ENCODE measurements around the gene EIF2AK2.

DNA sequence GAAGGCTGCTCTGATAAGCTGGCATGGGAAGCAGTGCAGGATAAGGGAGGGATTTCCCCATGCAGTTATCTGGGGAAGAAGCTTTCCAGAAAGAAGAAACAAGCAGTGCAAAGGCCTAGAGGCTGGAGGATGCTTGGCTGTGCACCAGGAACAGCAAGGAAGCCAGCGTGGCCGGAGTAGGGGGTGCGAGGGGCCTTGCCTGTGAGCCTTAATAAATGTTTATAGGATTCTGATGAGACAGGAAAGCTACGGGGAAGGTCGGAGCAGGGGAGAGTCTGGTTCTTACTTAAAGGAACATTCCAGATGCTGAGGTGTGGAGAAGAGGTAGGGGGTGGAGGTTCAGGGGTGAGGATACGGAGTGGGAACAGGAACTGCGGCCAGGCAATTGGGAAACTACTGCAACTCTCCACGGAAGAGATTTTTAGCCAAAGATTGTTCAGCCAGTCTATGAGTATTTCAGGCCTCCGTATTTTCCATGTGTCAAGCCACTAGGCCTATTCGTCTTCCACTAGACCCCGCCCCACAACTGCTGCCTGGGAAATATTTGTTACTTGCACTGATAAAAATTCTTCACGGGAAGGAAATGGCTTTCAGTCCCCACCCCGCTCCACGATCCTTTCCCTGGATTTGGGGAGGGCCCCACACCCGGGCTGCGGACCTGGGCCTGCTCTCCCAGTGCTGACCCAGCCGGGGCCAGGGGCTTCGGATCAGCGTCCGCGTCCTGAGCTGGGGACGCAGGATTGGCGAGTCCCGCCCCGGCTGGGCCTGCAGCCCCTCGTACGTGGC, 516 bp downstream of the EIF2AK2 start:
- TF ChIP-seq, protein P1, sequence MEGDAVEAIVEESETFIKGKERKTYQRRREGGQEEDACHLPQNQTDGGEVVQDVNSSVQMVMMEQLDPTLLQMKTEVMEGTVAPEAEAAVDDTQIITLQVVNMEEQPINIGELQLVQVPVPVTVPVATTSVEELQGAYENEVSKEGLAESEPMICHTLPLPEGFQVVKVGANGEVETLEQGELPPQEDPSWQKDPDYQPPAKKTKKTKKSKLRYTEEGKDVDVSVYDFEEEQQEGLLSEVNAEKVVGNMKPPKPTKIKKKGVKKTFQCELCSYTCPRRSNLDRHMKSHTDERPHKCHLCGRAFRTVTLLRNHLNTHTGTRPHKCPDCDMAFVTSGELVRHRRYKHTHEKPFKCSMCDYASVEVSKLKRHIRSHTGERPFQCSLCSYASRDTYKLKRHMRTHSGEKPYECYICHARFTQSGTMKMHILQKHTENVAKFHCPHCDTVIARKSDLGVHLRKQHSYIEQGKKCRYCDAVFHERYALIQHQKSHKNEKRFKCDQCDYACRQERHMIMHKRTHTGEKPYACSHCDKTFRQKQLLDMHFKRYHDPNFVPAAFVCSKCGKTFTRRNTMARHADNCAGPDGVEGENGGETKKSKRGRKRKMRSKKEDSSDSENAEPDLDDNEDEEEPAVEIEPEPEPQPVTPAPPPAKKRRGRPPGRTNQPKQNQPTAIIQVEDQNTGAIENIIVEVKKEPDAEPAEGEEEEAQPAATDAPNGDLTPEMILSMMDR (IDR thresholded peaks at IDR 0.05), result no peak
- no peak for TF ChIP-seq POLR2A (IDR thresholded peaks at IDR 0.05)
